Measurements from ENCODE around the gene TMEM171.

GRCh38 chr5:73139485-73139884 lies 19.1 kb downstream of the TMEM171 start:
- TF ChIP-seq GABPA (IDR thresholded peaks at IDR 0.05 in 1 of 2, conservative IDR thresholded peaks at IDR 0.05 in 1 of 2), result no peak
- no peak for TF ChIP-seq REST (IDR thresholded peaks at IDR 0.05)
- TF ChIP-seq CTCF (IDR thresholded peaks at IDR 0.05; ENCODE audit: low read depth, low read length, missing input control), result no peak
- TF ChIP-seq MAX (IDR thresholded peaks at IDR 0.05), result no peak

All from liver (tissue), 3 donors.